Spleen (tissue), 11 donors: ENCODE data around the gene CFAP54. TPM values are rescaled to one million over a fixed set of nuclear protein-coding genes. Genes with fewer than 3 reads are reported as not detected.

ENCODE experiments used
- DNase-seq: peaks from one replicate; pipeline ENCODE4 v3.0.0-alpha.2; 2020
- H3K27ac ChIP-seq, 8 donors: fragments of 200-600 bp; sonication (generic) in 7 of 8; 1 replicate in 4 of 8; 2 replicates in 4 of 8; pipeline versions ENCODE4 v1.5.0 to v1.8.0; 2016 to 2021; ENCODE audit warnings: inconsistent platforms in 4 of 8, mild to moderate bottlenecking in 4 of 8, moderate library complexity in 1 of 8
- H3K27me3 ChIP-seq, 7 donors: fragments of 200-600 bp; sonication (generic) in 6 of 7; replicated peaks in 1 of 7; 1 replicate in 4 of 7; 2 replicates in 3 of 7; pipeline versions ENCODE4 v1.5.0 to v1.8.0; 2016 to 2021; ENCODE audit warnings: inconsistent platforms in 3 of 7, mild to moderate bottlenecking in 1 of 7
- H3K36me3 ChIP-seq, 6 donors: fragments of 200-600 bp; sonication (generic) in 5 of 6; 1 replicate in 4 of 6; 2 replicates in 2 of 6; pipeline versions ENCODE4 v1.5.0 to v1.8.0; 2016 to 2021; ENCODE audit warnings: inconsistent platforms in 2 of 6
- H3K4me1 ChIP-seq, 6 donors: fragments of 200-600 bp; sonication (generic) in 5 of 6; 1 replicate in 3 of 6; 2 replicates in 3 of 6; pipeline versions ENCODE4 v1.5.0 to v1.8.0; 2016 to 2021; ENCODE audit warnings: inconsistent platforms in 3 of 6
- H3K4me3 ChIP-seq, 8 donors: fragments of 200-600 bp; sonication (generic) in 7 of 8; 1 replicate in 4 of 8; 2 replicates in 4 of 8; pipeline versions ENCODE4 v1.5.0 to v1.8.0; 2016 to 2021; ENCODE audit warnings: inconsistent platforms in 4 of 8, mild to moderate bottlenecking in 4 of 8, moderate library complexity in 2 of 8
- H3K9me3 ChIP-seq, 8 donors: fragments of 200-600 bp; sonication (generic) in 7 of 8; 1 replicate in 4 of 8; 2 replicates in 4 of 8; pipeline versions ENCODE4 v1.5.0 to v1.8.0; 2016 to 2021; ENCODE audit warnings: inconsistent platforms in 4 of 8
- CTCF ChIP-seq, 11 experiments: fragments of 200-600 bp in 7 of 11; fragments of 450-650 bp in 4 of 11; sonication (generic) in 4 of 11; IDR thresholded peaks in 8 of 11; conservative IDR thresholded peaks in 3 of 11; 1 replicate in 7 of 11; 2 replicates in 4 of 11; pipeline versions ENCODE4 v1.4.0 to v1.8.0; 2016 to 2021; ENCODE audit warnings: antibody characterized with exemption in 11 of 11, inconsistent platforms in 4 of 11, mild to moderate bottlenecking in 1 of 11
- POLR2A ChIP-seq, 3 donors: fragments of 450-650 bp; IDR thresholded peaks; one replicate each; pipeline ENCODE4 v1.5.1; 2017; ENCODE audit warnings: antibody characterized with exemption in 3 of 3, mild to moderate bottlenecking in 1 of 3
- POLR2AphosphoS5 ChIP-seq, 3 donors: sonication (generic); formaldehyde crosslinking; IDR thresholded peaks; one replicate each; pipeline ENCODE4 v1.5.1; 2017; ENCODE audit warnings: antibody characterized with exemption in 3 of 3
- WGBS, 5 donors: extraction: QIAGEN DNeasy Blood & Tissue Kit in 3 of 5; methylation state at CpG; one replicate each; pipeline versions ENCODE4 v1.1.5 to v1.1.7; 2013 to 2018; 5-methylcytosine and 5-hydroxymethylcytosine counted together
- intact Hi-C: fragments of 100-400 bp; cut with DNase I; formaldehyde crosslinking; loops from one replicate; pipeline ENCODE4 v1.15.0; 2023; ENCODE audit warnings: low total_unique reads
- polyA plus RNA-seq, 3 donors: library from polyadenylated mRNA; stranded (reverse); fragments of 200-250 nt; gene quantifications; one replicate each; pipeline ENCODE4 v1.2.1, GENCODE V29; 2013
- total RNA-seq, 7 donors: library from RNA; depleted of rRNA in 3 of 7; stranded (reverse); fragments of >200 nt in 3 of 7; fragmentation: NEBNext Ultra II Directional in 4 of 7; extraction: Animal tissue kit (Norgen Biotek cat#: 25700) in 4 of 7; gene quantifications; one replicate each; pipeline versions ENCODE4 v1.1.0 to v1.2.1, GENCODE V29; 2016 to 2021
- donor health status: healthy with polysubstance abuse.
- donor health status: DM: no; HTN: no; CAD: no; lungs with moderate emphysema.
- donor health status: DM: no; HTN: no; CAD: no.
- donor health status: Bipolar disorder and iron deficiency.
- donor health status: healthy.
- donor health status: DM: no; HTN: no; CAD: no.
- donor health status: DM: yes; HTN: yes; CAD: no.

CFAP54 gene
- total and polyA plus RNA-seq, 10 donors, result 0.09 to 3.6 (median 2.1) TPM

GRCh38 chr12:96698521-96698920 is 209.1 kb downstream of the CFAP54 start:
- TF ChIP-seq CTCF (IDR thresholded peaks at IDR 0.05 in 8 of 11, conservative IDR thresholded peaks at IDR 0.05 in 3 of 11), result no peak
- no peak for TF ChIP-seq POLR2AphosphoS5 (IDR thresholded peaks at IDR 0.05)
- no peak for TF ChIP-seq POLR2A (IDR thresholded peaks at IDR 0.05)
- WGBS, 5 donors, result 79 to 93% (median 89%) methylated on average over 5 of the region's 5 CpGs
- H3K9me3 ChIP-seq, result no peaks in the 10 kb centered on the region

GRCh38 chr12:96698965-96699364 is 209.6 kb downstream of the CFAP54 start:
- intact Hi-C loops, result no loop called here
- TF ChIP-seq POLR2A (IDR thresholded peaks at IDR 0.05) (no peak), POLR2AphosphoS5 (IDR thresholded peaks at IDR 0.05) (no peak), CTCF (IDR thresholded peaks at IDR 0.05 in 8 of 11, conservative IDR thresholded peaks at IDR 0.05 in 3 of 11) (no peak)
- no peak for DNase-seq
- peak overlapping the region in 1 of 8 donors; percentile 29 for H3K4me3 ChIP-seq
- H3K9me3 ChIP-seq, result no peaks in the 10 kb centered on the region
- H3K27ac ChIP-seq, result no peak overlapping the region
- H3K36me3 ChIP-seq, result no peaks in the 10 kb centered on the region
- H3K27me3 ChIP-seq, result peaks cover 0 to 5% (median 0%) of the 10 kb centered on the region in 7 donors
- H3K4me1 ChIP-seq, result no peaks in the 10 kb centered on the region
- 87 to 96% (median 92%) methylated on average over 8 of the region's 8 CpGs for WGBS, 5 donors

More at GRCh38 chr12:96698521-96698920, 209.1 kb downstream of the CFAP54 start:
- H3K27me3 ChIP-seq, result peaks cover 0 to 5% (median 0%) of the 10 kb centered on the region in 7 donors
- H3K36me3 ChIP-seq, result no peaks in the 10 kb centered on the region
- DNase-seq, result no peak
- intact Hi-C loops, result no loop called here
- peak overlapping the region in 1 of 8 donors; percentile 29 for H3K4me3 ChIP-seq
- no peaks in the 10 kb centered on the region for H3K4me1 ChIP-seq
- no peak overlapping the region for H3K27ac ChIP-seq

- Histone ChIP-seq H3K4me3 (no peak overlapping the region), H3K36me3 (no peaks in the 10 kb centered on the region), H3K4me1 (no peaks in the 10 kb centered on the region), H3K9me3 (no peaks in the 10 kb centered on the region), H3K27me3 (peaks cover 0 to 5% (median 0%) of the 10 kb centered on the region in 7 donors), H3K27ac (no peak overlapping the region)
- TF ChIP-seq POLR2A (IDR thresholded peaks at IDR 0.05) (no peak), POLR2AphosphoS5 (IDR thresholded peaks at IDR 0.05) (no peak), CTCF (IDR thresholded peaks at IDR 0.05 in 8 of 11, conservative IDR thresholded peaks at IDR 0.05 in 3 of 11) (no peak)
- intact Hi-C loops, result no loop called here
- DNase-seq, result no peak
- 74 to 91% (median 81%) methylated on average over 6 of the region's 6 CpGs for WGBS, 5 donors
Observed at GRCh38 chr12:96701856-96702255, 212.5 kb downstream of the CFAP54 start.

DNA sequence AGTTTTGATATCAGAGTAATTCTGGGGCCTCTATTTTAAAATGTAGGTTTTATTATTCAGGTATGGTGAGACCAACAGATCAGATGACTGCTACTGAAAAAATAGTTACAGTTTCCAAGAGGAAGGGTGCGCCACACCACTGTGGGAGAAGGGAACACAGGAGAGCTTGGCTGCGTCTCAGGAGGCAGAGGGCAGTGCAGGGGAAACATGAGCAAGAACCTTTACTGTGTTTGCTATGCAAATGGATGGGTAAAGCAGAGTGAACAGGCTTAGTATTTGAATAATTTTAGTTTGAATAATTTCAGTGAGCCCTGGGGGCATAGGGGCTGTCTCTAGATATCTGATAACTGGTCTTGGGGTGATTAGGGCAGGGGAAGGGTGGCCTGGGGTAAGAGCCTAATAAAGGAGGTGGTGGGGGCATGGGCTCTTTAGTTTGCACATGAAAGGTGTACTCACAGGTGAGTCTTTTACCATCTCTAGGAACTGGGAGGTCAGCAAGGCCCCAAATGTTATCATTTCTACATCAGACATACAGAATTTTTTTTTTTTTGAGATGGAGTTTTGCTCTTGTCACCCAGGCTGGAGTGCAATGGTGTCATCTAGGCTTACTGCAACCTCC is 220.9 kb downstream of the CFAP54 start:
- Histone ChIP-seq H3K4me3 (no peak overlapping the region), H3K36me3 (no peaks in the 10 kb centered on the region), H3K4me1 (no peaks in the 10 kb centered on the region), H3K27me3 (peaks cover 0 to 3% (median 0%) of the 10 kb centered on the region in 7 donors), H3K9me3 (no peaks in the 10 kb centered on the region), H3K27ac (no peak overlapping the region)
- DNase-seq, result no peak
- TF ChIP-seq POLR2A (IDR thresholded peaks at IDR 0.05) (no peak), POLR2AphosphoS5 (IDR thresholded peaks at IDR 0.05) (no peak), CTCF (IDR thresholded peaks at IDR 0.05 in 8 of 11, conservative IDR thresholded peaks at IDR 0.05 in 3 of 11) (no peak)
- intact Hi-C loops, result no loop called here
- WGBS, 5 donors, result 81 to 90% (median 87%) methylated on average over 2 of the region's 2 CpGs
